ENCODE measurements around the gene ABCC8.

Gene ABCC8

GRCh38 chr11:17423533-17424310 lies 52.9 kb downstream of the ABCC8 start:
- no peak for DNase-seq

- no peak for DNase-seq
These were observed 54.9 kb downstream of the ABCC8 start for GRCh38 chr11:17421781-17422180.

DNA sequence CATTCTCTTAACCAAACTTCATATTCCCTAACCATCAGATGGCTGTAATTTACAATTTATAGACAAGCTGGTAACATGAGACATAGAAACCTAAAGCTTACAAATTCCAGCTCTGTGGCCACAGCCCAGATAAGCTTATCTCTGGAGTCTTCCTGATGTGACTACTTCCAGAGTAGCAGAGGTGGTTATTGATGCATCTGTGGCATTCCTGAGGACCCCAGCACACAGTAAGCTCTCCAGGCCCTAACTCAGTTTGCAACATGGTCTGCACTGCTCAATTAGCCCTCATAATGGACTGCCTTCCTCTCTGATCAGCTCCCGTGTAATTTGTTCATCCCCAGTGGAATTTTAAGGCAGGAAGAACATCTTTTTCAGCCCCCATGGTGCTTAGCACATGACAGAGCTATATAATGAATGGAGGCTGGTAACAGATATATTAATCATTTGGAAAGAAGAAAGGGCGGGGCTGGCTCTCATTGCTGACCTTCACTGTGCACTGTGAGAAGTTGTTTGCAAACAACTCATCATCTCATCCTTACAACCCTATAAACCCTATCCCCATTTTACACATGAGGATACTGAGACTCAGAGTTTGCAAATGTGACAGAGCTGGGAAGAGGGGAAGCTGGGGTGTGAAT lies 58.1 kb downstream of the ABCC8 start:
- no peak for DNase-seq

GRCh38 chr11:17416492-17416891 lies 60.2 kb downstream of the ABCC8 start:
- no peak for DNase-seq

- peak; percentile 61 for DNase-seq
These were observed 61.0 kb downstream of the ABCC8 start for GRCh38 chr11:17415523-17416104.

GRCh38 chr11:17414992-17415391 lies 61.7 kb downstream of the ABCC8 start:
- no peak for DNase-seq

DNA sequence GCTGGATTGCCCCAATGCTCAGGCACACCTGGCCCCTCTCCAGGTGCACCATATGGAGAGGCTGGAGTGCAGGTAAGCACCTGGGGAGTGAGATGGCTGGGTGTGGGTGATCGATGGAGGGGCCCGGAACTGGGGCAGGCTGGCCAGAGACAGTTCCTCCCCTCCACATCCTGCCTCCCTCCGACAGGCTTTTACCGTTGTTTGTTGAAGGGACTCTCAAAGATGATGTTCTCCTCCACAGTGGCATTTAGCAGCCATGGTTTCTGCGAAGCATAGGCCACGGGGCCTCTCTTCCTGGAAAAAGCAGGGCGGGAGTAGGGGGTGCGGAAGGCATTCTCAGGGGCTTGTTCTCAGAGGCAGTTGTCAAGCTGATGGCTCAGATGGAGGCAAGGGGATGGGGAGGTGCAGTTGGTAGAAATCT lies 62.3 kb downstream of the ABCC8 start:
- DNase-seq: no peak

- DNase-seq: no peak
These were observed 63.0 kb downstream of the ABCC8 start for GRCh38 chr11:17413414-17414316.

GRCh38 chr11:17412488-17413180 lies 64.0 kb downstream of the ABCC8 start:
- DNase-seq: no peak

DNA sequence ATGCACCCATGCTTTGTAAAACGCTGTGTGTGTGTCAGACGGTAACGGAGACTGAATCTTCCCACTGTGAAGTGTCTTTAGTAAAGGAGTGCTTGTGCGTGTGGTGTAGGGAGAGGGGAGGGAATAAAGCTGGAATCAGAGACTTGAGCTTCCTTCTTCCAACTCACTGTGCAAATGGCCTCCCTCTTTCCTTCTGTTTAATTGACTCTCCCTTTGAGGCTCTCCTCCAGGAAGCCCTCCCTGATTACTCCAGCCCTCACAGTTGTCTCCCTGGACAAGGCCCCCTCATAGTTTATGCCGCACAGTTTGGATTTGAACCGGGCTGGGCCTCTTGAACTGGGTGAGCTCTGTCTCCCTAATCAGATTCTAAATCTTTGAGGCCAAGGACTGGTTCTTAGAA lies 65.2 kb downstream of the ABCC8 start:
- DNase-seq: no peak

DNA sequence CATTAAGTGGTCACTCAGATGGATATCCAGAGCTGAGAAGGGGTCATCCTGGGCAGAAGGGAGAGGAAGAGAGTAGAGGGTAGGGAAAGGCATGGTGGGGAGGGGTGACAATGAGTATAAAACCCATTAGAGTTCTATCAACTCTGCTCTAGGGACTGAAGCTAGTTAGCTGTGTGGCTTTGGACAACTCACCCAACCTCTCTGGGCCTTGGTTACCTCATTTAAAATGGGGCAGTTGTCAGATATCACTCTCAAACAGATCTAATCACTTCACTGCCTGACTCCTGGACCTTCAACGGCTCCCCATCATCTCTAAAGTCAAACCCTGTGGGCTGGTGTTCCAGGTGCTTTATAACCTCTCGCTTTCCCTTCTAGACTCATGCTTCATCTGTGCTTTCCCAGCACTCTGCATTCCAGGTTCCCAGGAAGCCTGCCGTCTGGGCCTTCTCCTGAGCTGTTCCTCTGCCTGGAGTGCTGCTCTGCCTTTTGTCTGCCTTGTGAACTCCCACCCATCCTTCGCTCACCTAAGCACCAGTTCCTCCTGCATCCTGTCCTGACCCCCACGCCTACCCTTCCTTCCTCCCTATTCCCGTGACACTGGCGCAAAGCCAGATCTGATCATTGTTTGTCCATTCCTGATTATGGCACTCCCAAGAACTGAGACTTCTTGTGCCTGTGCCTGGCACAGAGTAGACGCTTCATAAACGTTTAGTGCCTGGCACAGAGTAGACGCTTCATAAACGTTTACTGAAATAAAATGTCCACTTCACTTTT lies 65.9 kb downstream of the ABCC8 start:
- DNase-seq: no peak

GRCh38 chr11:17408641-17409040 lies 68.0 kb downstream of the ABCC8 start:
- no peak for DNase-seq

- DNase-seq: no peak
These were observed 68.6 kb downstream of the ABCC8 start for GRCh38 chr11:17408026-17408425.

DNA sequence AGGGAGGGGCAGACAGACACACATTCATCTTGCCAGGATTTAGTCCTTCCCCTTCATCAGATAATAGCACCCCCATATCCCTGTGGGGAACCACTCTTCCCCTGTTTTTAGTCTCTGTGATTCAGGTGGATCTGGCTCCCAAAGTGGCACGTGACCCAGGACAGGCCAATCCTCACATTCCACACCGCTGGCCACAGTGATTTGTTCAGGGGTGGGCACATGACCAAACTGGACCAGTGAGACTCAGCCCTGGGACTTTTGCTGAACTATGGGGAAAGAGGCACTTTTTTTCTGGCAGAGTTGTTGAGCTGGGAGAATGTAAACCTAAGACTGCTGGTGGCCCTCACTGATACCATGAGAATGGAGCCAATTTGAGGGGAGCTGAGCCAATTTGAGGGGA lies 69.1 kb downstream of the ABCC8 start:
- no peak for DNase-seq

GRCh38 chr11:17406818-17407149 lies 69.9 kb downstream of the ABCC8 start:
- no peak for DNase-seq

DNA sequence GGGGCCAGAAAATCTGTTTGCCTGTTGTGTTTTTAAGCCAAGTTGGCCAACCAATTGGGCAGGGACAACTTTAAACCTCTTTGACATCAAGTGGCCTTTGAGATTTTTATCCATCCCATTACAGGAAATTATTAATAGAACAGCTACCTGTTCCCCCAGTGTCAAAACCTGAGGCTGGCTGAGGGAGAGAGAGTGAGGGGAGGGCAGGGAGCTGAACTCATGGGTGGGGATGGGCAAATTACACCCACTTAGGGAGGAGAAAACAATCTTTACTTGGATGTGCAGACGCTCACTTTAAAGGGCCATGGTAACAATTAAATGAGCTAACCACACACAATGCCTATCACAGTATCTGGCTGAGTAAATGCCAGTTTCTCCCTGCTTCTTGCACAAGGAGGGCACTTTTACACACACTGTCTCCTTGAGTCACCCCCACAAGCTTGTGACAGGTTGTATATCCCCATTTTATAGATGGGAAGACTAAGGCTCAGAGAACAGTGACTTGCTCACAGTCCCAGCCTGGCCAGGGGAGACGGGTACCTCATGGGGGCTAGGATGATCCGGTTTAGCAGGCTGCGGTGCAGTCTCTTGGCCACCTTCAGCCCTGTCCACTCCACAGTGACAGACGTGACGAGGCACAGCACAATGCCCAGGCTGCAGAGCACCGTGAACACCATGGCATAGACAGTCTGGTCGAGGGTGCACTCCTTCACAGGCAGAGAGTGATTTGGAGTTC lies 70.4 kb downstream of the ABCC8 start:
- no peak for DNase-seq

DNA sequence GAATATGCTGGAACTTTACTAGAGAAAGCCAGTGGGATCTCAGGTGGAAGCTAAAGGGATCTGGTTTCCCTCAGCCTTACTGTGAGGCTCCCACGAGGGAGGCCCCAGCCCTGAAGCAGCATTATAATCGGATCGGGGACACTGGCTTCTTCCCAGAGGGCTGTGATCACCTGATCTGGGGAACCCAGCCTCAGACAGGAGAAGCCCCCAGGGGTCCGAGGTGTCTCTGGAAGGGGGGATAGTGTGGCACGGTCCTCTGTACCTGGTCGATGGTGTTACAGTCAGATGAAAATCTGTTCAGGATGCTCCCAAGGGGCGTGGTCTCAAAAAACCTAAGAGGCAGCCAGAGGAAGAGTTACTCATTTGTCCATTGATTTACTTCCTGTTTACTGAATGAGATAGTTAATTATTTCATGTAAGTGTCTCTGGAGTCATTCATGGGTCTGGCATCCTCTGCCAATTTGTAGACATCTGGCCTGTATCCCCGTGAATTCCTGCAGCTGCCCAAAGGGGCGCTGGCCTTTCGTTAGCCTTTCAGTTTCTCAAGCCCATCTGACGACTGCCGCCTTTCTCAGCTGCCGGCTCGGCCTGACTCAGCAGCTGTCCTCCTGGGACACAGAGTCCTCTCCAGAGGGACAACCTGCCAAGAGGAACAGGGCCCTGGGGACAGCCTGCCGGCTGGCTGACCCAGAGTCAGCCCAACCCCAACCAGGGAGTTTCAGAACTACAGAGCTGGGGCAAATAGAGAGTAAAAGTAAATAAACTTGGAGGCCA lies 71.2 kb downstream of the ABCC8 start:
- peak; percentile 63 for DNase-seq

- DNase-seq: no peak
These were observed 72.5 kb downstream of the ABCC8 start for GRCh38 chr11:17403980-17404759.

GRCh38 chr11:17402486-17402885 lies 74.2 kb downstream of the ABCC8 start:
- DNase-seq: no peak

Measured in femur (tissue), 1 donor.